22Rv1 (cell line): ENCODE results near the gene ZAR1.

Source experiments
- ZFX ChIP-seq: fragments of 450-650 bp; IDR thresholded peaks from 2 replicates; pipeline ENCODE4 v1.6.1; 2017; ENCODE audit warnings: antibody characterized with exemption, borderline replicate concordance
- TF ChIP-seq, protein P1 (sequence below): fragments of 450-650 bp; IDR thresholded peaks from 2 replicates; pipeline ENCODE4 v1.5.1; 2017; ENCODE audit warnings: mild to moderate bottlenecking

DNA sequence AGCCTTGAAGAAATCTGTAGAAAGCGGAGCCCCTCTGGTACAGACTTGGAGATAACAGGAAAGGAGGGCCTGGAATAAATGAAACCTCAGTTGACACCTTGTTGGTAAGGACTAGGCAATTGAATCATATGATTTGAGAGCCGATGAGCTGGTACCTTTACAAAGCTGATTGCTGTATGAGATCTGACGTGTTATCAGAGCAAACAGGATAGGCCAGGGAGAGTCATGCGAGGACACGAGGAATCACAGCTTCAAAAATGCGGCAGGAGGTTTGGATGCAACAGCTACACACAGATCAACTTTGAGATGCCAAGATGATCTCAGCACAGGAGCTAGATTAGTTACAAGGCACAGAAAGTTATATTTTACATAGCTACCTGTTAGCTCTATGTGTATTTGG lies 14.3 kb upstream of the ZAR1 start:
- TF ChIP-seq, protein P1, sequence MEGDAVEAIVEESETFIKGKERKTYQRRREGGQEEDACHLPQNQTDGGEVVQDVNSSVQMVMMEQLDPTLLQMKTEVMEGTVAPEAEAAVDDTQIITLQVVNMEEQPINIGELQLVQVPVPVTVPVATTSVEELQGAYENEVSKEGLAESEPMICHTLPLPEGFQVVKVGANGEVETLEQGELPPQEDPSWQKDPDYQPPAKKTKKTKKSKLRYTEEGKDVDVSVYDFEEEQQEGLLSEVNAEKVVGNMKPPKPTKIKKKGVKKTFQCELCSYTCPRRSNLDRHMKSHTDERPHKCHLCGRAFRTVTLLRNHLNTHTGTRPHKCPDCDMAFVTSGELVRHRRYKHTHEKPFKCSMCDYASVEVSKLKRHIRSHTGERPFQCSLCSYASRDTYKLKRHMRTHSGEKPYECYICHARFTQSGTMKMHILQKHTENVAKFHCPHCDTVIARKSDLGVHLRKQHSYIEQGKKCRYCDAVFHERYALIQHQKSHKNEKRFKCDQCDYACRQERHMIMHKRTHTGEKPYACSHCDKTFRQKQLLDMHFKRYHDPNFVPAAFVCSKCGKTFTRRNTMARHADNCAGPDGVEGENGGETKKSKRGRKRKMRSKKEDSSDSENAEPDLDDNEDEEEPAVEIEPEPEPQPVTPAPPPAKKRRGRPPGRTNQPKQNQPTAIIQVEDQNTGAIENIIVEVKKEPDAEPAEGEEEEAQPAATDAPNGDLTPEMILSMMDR = no peak
- no peak for TF ChIP-seq ZFX
